Activated T-helper 1 cell treated with anti-CD3 and anti-CD28 coated beads, Interleukin-2, amount 50 U/mL, for 16 hours (primary cell): ENCODE results near the gene SCN4A.
"Not testable (repeated sequence)": the region's sequence is repeated elsewhere in the genome, so short reads cannot be mapped to it uniquely, and the experiment has no call there.

Experiments used
- DNase-seq, 2 donors: peaks; one replicate each; pipeline ENCODE4 v3.0.0-alpha.2; 2020; ENCODE audit warnings: low read depth in 1 of 2, low spot score in 1 of 2

Gene SCN4A

GRCh38 chr17:63918305-63918704 is 54.4 kb downstream of the SCN4A start:
- no peak for DNase-seq

GRCh38 chr17:63917646-63918045 is 55.1 kb downstream of the SCN4A start:
- no peak for DNase-seq

- not testable (repeated sequence) for DNase-seq
These were observed 55.5 kb downstream of the SCN4A start for GRCh38 chr17:63917206-63917605.

GRCh38 chr17:63916566-63917185 is 56.0 kb downstream of the SCN4A start:
- DNase-seq = no peak

GRCh38 chr17:63915753-63916152 is 57.0 kb downstream of the SCN4A start:
- not testable (repeated sequence) for DNase-seq

- DNase-seq = no peak
These were observed 58.2 kb downstream of the SCN4A start for GRCh38 chr17:63914471-63914870.

GRCh38 chr17:63911657-63912100 is 61.0 kb downstream of the SCN4A start:
- DNase-seq = peak; percentile 38 to 45

- no peak for DNase-seq
These were observed 61.6 kb downstream of the SCN4A start, which contains the start of gene CSHL1 for GRCh38 chr17:63911041-63911635. CSHL1 (minus strand) TSS chr17:63911258; CDS start chr17:63911196, 62 bp downstream.

GRCh38 chr17:63910096-63910495 is 62.6 kb downstream of the SCN4A start:
- no peak for DNase-seq

- not testable (repeated sequence) for DNase-seq
These were observed 63.1 kb downstream of the SCN4A start for GRCh38 chr17:63909586-63909985.

- DNase-seq = not testable (repeated sequence)
These were observed 65.4 kb downstream of the SCN4A start for GRCh38 chr17:63907161-63907778.

GRCh38 chr17:63904796-63905195 is 67.9 kb downstream of the SCN4A start:
- DNase-seq = not testable (repeated sequence)

- not testable (repeated sequence) for DNase-seq
These were observed 68.9 kb downstream of the SCN4A start for GRCh38 chr17:63903787-63904201.

GRCh38 chr17:63901971-63902370 is 70.7 kb downstream of the SCN4A start:
- DNase-seq = not testable (repeated sequence)

- DNase-seq = peak in 1 of 2 donors; percentile 21
These were observed 73.6 kb downstream of the SCN4A start for GRCh38 chr17:63898899-63899798.

- DNase-seq = not testable (repeated sequence)
These were observed 76.0 kb downstream of the SCN4A start, which contains the start of gene CSH1 for GRCh38 chr17:63896524-63897354. CSH1 (minus strand) TSS chr17:63896574; CDS start chr17:63896511, 63 bp downstream.

- not testable (repeated sequence) for DNase-seq
These were observed 77.9 kb downstream of the SCN4A start for GRCh38 chr17:63894821-63895220.

GRCh38 chr17:63894021-63894420 is 78.7 kb downstream of the SCN4A start:
- not testable (repeated sequence) for DNase-seq

GRCh38 chr17:63892316-63893037 is 80.2 kb downstream of the SCN4A start:
- not testable (repeated sequence) for DNase-seq
